GM10248 (cell line): ENCODE results near the gene PDHA2.

Experiments
- CTCF ChIA-PET: fragments of 300-600 bp; sonication (Branson Sonifier 250); formaldehyde crosslinking; extraction: SDS; loops from one replicate; lab custom pipeline; 2021; ENCODE audit warnings: antibody characterized with exemption; lab: Yijun Ruan, JAX
- POLR2A ChIA-PET: fragments of 350-650 bp; sonication (Branson Sonifier 250); formaldehyde crosslinking; extraction: SDS; loops from one replicate; lab custom pipeline; 2020; ENCODE audit warnings: antibody characterized with exemption; lab: Yijun Ruan, JAX
- DNase-seq: peaks from one replicate; pipeline ENCODE4 v3.0.0; 2012; ENCODE audit errors: extremely low spot score
- CTCF ChIP-seq: IDR thresholded peaks from 2 replicates; pipeline ENCODE4 v1.5.1; 2012; ENCODE audit warnings: mild to moderate bottlenecking, low read depth; ENCODE audit errors: extremely low read depth, missing control alignments, control extremely low read depth

PDHA2 gene

DNA sequence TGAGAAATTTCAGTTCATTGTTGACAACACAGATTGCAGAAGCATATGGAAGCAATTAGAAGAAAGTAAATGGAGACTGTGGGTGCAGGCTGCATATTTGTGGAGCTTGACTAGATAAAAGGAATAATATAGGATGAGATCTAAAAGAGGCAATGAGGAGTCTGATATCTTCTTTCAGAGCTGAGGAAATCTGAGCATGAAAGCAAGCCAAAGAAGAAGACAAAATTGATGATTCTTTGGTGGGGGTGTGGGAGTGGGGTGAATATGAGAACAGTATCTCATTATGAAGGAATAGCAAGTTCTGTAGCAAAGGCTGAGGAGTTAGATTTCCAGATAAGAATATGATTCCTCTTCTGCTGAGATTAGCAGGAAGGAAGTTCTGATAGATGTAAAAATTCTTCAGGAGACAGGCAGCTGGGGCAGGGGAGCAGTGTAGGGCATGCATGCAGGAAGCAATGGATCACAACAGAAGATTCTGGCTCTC, 6.1 kb upstream of the PDHA2 start:
- POLR2A ChIA-PET: no interaction called here
- no peak for DNase-seq
- TF ChIP-seq CTCF: no peak
- CTCF ChIA-PET: interaction anchor here (0.9 to 1.4 kb wide), 2 partner anchors 9 to 11 kb away, joined by 4 to 5 read pairs; no protein-coding TSS in a partner anchor

DNA sequence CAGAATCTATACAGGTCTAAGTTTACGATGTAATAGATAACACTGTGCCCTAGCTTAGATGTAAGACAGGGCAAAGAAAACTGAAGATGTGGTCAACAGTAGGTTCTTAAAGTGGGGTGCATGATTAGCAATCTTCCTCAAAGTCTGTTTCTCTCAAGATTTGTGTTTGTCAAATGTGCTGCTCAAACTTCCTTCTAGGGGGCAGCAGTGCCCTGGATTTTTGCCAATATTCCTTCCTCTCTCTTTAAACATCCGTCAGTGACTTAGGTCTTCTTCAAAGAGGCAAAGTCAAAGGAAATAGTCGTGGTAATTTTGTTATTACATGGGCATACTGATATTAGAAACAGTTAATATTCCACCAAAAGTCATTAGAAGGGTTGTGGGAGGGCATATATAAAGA, 4.2 kb upstream of the PDHA2 start:
- ChIA-PET CTCF (no interaction called here), POLR2A (no interaction called here)
- TF ChIP-seq CTCF: no peak
- no peak for DNase-seq

DNA sequence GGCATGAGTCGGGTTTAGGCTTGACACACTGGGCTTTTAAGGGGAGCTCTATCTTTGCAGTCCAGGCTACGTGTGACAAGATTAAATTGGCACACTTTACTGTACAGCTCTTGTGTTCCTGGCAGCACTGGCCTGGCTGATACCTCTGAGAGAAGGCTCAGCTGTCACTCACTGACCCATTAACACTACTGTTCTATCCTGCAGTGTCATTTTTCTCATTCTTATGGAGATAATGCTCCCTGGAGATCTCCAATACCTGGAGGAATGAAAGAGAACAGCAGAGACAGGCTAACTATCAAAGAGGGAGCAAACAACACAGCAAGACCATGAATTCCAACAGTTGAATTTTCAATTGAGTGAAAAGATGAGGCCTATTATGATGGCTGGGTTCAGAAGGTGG, 1.7 kb upstream of the PDHA2 start:
- ChIA-PET CTCF (no interaction called here), POLR2A (no interaction called here)
- no peak for DNase-seq
- TF ChIP-seq CTCF: no peak

GRCh38 chr4:95847908-95848460, 8.1 kb downstream of the PDHA2 start:
- ChIA-PET CTCF (no interaction called here), POLR2A (no interaction called here)
- TF ChIP-seq CTCF: no peak
- DNase-seq: no peak

DNA sequence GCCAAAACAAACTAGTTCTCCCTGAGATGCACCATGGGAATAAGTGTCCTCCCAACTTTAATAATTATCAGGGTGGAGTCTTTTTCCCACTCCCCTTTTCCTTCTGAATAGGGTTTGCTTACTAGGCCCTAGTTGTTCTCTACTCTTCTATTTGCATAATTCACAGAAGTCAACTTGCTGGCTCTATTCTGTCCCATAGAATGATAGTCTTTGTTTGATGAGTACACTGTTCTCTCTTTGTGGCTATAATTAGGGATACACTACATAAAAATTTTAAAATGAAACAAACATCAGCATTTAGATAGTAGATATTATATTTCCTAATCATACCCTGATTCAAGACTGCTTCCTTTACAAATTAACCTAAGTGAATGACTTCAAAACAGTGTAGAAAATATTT, 10.3 kb downstream of the PDHA2 start:
- ChIA-PET CTCF (no interaction called here), POLR2A (no interaction called here)
- TF ChIP-seq CTCF: no peak
- DNase-seq: no peak

DNA sequence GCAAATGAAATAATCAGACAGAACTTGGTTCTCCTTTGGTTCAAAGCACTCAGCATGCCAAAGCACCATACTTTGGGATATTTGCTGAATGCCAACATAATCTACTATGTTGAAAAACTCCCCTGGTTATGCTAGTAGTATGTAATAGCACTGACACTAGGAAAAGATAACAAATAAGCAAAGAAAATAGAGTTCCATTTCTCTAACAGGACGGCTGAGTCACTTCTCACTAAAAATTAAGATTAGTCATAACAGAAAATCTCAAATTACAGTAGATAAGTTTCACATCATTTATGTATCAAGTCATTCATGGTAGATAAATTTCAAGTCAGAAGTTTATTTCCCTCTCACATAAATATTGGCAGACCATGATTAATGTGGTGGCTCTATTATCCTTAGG, 17.9 kb downstream of the PDHA2 start:
- no peak for DNase-seq
- CTCF ChIA-PET: no interaction called here
- POLR2A ChIA-PET: no interaction called here
- no peak for TF ChIP-seq CTCF
